ENCODE data around the gene FYCO1.

The FYCO1 gene

GRCh38 chr3:45943207-45943846, 52.3 kb downstream of the FYCO1 start, which contains the start of gene CXCR6:
CXCR6 (plus strand) TSS chr3:45943464; CDS start chr3:45946482, 3,018 bp downstream.
- DNase-seq (ENCODE audit: low spot score), result peak; percentile 80

- no peak for DNase-seq (ENCODE audit: low spot score)
Observed at GRCh38 chr3:45942051-45942825, 53.4 kb downstream of the FYCO1 start.

- no peak for DNase-seq (ENCODE audit: low spot score)
Observed at GRCh38 chr3:45940781-45941365, 54.8 kb downstream of the FYCO1 start.

DNA sequence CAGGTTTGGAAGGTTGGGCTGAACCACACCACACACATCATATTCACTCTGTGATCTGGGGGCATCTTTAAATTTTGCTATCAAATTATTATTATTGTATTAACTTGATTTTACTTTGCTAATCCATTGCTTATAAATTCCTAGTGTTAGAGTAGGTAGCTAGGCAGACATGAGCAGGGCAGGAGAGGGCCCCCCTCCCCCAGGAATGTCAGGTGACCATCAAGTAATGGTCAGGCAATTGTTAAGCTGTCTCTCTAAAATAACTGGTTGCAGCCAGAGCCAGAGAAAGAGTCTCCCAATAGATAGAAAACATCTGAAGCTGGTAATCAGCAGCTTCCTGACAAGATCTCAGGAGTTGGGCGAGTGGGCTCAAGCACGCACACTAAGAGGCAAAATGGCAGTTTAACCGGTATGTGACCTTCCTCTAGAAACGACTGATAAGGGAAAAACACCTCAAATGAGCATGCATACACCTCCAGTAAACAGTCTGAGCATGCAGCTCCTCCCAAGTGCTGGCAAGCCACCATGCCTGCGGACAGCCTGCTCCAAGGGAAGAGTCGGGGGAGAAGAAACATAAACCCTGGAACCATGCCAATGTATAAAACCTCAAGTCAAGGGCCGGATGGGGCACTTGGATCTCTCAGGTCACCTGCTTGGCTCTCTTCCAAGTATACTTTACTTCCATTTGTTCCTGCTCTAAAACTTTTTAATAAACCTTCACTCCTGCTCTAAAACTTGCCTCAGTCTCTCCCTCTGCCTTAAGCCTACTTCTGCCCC, 55.4 kb downstream of the FYCO1 start:
- no peak for DNase-seq (ENCODE audit: low spot score)

DNA sequence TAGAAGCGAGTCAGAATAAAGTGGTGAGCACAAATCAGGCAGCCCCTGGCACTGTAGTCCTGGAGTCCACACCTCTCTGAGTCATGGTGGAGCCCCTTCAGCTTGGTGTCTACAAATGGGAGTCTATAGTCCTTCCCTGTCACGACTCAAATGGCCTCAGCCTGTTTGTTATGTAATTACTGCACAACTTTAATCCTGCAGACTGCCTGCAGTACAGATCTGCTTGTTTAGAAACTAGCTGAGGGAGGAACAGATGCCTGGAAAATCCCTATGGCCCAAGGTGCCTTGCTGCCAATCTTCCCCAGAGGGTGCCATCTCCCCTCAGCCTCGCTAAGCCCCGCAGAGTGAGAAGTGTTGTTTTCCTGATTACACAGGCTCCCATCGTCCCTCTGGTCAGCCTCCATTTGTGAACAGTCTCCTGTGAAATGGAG, 56.3 kb downstream of the FYCO1 start:
- DNase-seq (ENCODE audit: low spot score), result no peak

DNA sequence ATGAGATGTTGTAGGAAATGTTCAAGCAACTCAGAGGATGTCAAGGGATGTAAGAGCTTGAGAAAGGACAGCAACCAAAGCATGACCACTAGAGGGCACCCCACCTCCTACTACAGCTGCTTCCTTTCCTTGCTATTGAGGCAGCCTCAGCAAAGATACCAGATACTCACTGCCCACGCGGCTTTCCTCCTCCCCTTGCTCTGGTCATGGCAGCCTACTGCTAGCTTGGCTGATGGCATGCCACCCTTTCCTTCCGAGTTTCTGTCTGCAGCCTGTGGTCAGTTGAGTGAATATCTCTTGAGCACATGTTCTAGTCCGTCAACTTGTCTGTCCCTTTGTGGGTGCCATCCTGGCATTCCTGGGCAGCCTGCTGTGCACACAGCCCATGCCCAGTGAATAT, 56.8 kb downstream of the FYCO1 start:
- DNase-seq (ENCODE audit: low spot score), result peak; percentile 88

DNA sequence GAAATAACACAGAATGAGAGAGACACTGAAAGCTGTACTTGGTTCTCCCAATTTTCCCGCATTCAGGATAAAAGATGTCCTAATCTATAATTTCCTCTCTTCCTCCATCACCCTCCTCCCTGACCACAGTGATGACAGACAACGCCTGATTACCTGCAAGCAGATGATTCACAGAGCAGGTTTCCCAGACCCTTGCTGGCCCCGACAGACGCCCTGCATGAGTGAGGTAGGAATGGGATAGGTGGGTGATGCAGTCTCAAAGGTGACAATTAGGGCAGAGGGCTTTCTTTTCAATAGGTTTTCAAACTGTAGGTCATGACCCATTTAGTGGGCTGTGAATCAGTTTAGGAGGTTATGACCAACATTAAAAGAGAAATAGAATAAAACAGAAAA, 57.6 kb downstream of the FYCO1 start:
- DNase-seq (ENCODE audit: low spot score), result no peak

DNA sequence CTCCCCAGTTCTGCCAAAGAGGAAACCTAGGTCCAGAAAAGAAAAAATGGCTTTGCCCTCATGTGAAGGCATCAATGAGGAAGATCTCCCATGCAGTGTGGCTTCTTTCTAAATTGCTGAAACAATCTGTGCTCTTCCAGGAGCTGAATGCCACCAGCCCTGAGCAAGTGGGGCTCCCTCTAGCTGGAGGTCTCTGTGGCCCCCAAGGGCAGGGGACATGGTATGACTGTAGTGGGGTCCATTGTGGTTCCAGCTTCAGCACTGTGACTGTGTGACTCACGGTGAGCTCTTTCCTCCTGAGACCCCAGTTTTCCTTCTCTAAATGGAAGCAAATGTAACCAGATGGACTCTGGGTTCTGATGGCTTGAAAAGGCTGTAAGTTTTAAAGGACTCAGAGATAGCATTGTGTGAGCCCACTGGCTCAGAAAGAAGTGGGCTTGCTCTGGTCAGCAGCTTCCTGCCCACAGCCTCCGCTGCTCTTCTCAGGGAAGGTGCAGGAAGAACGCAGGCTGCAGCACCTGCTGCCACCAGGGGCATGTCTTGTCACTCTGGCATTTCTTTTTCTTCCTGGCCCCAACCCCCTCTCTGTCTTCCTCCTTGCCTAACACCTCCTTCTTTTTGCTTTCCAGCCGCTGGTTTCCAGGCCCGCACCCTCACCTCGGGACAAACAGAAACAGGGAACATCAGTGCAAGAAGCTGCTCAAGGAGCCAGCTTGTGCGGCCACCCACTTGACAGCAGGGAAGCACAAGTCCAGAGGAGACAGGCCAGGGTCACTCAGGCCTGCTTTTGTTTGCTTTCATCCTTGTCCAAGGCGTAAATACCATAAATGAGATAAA, 58.2 kb downstream of the FYCO1 start:
- no peak for DNase-seq (ENCODE audit: low spot score)

GRCh38 chr3:45936261-45936660, 59.4 kb downstream of the FYCO1 start:
- DNase-seq (ENCODE audit: low spot score), result no peak

DNA sequence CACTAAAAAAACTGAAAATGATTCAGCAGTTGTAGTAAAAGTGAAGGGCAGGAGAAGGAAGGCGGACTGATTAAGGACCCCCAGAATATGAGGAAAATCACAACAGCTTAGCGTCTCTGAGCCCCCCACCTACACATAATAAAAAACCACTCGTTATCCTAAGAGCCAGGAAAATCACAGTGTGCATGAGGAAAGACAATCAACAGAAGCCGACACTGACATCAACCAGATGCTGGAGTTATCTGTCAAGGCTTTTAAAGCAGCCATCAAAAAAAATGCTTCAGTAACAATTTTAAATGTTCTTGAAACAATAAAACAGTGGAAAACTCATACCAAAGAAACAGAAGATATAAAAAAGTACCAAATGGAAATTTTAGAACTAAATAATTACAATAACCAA, 62.0 kb downstream of the FYCO1 start:
- DNase-seq (ENCODE audit: low spot score), result no peak

DNA sequence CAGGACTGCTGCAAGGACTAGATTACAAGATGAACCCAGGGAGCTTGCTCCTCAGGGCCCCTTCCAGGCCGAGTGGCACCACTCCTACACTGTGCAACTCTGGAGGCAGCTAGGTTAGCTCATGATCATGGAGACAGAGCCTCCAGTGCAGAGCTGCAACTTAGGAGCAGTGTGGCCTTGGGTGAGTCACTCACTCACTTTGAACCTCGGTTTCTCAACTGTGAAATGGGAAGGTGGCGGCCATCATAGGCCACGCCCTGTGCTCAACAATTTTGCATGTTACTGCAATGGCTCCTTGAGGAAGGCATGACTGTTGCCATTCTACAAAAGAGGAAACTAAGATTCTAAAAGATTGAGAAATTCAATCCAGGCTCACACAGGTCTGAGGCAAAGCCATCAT, 63.5 kb downstream of the FYCO1 start:
- DNase-seq (ENCODE audit: low spot score), result no peak

- DNase-seq (ENCODE audit: low spot score), result no peak
Observed at GRCh38 chr3:45931496-45931895, 64.1 kb downstream of the FYCO1 start.

- peak; percentile 50 for DNase-seq (ENCODE audit: low spot score)
Observed at GRCh38 chr3:45929042-45929679, 66.5 kb downstream of the FYCO1 start.

GRCh38 chr3:45927881-45928280, 67.7 kb downstream of the FYCO1 start:
- no peak for DNase-seq (ENCODE audit: low spot score)

DNA sequence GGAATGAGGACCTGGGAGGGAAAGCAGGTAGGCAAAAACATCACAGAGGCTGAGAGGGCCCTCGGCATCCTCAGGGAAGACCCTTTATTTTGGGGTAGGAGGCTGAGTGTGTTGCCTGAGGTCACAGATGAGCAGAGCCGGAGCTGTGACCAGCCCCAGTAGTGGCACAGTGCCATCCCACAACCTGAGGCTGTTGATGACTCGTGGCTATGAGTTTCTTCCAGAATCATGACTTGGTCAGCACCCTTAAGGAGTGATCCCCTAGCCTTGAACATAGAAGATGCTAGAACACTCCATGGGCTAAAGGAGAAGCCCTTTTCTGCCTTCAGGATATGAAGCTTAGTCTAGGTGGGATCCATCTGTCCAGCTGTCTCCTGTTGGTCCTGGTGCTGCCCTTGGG, 71.9 kb downstream of the FYCO1 start:
- no peak for DNase-seq (ENCODE audit: low spot score)

- DNase-seq (ENCODE audit: low spot score), result no peak
Observed at GRCh38 chr3:45922950-45923590, 72.6 kb downstream of the FYCO1 start.

GRCh38 chr3:45922039-45922326, 73.6 kb downstream of the FYCO1 start:
- no peak for DNase-seq (ENCODE audit: low spot score)

DNA sequence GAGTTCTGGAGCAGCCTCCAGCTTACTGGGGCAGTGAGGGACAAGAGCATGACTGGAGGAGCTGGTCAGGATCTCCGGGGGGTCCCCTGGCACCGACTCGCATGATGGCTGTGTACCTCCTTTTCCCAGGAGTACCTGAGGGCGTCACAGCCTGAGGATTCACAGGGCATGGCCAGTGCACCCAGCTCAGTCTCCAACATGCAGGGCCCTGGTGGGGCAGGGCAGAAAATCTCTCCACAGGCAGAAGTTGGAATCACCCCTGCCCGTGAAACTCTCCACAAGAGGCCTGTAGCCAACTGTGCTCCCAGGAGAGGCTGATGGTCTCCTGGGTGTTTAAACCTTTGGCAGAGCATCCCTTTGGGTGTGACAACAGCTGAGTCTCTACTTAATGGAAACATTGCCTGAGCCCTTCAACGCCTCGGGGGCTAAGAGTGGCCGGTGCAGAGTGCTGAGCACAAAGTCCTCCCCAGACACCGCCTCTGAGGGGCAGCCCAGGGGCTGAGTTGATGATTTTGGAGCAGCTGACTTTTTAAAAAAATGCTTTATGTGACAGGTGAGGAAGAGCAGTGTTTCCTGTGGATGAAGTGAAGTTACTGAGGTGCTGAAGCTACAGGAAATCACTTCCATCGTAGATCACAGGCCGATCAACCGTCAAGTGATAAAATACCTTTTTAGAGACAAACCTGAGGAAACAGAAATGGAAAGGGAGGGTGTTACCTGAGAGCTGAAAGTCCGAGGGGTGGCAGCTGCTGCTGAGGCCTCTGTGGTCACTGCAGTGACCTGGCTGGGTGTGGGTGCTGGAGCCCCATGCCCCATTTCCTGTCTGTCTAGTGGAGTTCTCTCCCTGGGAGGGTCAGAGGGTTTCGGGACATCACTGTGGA, 74.2 kb downstream of the FYCO1 start:
- no peak for DNase-seq (ENCODE audit: low spot score)

DNA sequence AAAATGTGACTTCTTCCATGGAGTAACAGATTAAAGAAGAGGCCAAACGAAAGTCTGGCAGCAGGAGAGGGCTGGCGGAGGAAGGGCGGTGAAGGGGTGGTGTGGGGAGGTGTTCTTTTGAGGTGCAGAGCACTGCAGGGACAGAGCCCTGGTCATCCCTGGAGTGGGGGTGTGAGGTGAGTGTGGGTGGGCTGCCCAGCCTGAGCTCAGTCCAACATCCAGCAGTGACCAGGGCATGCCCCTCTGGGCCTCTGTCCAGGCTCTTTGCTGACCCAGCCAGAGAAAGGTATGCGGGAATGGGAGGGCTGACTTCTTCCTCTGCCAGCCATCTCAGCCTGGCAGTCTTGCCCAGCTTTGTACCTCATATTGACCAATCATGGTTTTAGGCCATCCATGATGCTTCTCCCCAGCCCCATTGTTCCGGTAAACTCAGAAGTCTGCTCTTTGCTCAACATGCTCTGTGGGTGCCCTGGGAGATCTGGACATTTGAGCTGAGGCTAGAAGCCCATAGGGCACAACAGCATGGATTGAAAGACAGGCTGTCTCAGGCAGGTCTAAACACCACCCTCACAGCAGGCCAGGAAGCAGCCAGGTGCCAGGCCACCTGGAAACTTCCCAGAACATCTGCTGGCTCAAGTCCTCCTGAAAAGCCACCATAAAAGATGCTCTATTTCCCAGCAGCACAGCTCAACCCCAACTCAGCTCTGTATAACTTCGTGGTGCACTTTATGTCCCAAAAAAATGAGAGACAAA, 78.3 kb downstream of the FYCO1 start:
- DNase-seq (ENCODE audit: low spot score), result no peak
